LNCaP clone FGC (cell line): ENCODE measurements around the gene PGM1.

ENCODE experiments used
- DNase-seq: peaks from one replicate; pipeline ENCODE4 v3.0.0-alpha.2; 2011; ENCODE audit warnings: low read depth
- H3K4me3 ChIP-seq: 2 replicates; pipeline ENCODE4 v1.5.1; 2011; ENCODE audit warnings: mild to moderate bottlenecking, low read depth, low read length, control low read depth
- CTCF ChIP-seq: IDR thresholded peaks from 2 replicates; pipeline ENCODE4 v1.5.1; 2012; ENCODE audit warnings: mild to moderate bottlenecking; ENCODE audit not compliant: control insufficient read depth, insufficient read depth; ENCODE audit errors: extremely low read depth

The PGM1 gene

GRCh38 chr1:63630238-63630637 lies 37.0 kb downstream of the PGM1 start:
- TF ChIP-seq CTCF = no peak
- H3K4me3 ChIP-seq = no peak overlapping the region
- no peak for DNase-seq

GRCh38 chr1:63630666-63631065 lies 37.5 kb downstream of the PGM1 start:
- no peak overlapping the region for H3K4me3 ChIP-seq
- no peak for TF ChIP-seq CTCF
- no peak for DNase-seq

DNA sequence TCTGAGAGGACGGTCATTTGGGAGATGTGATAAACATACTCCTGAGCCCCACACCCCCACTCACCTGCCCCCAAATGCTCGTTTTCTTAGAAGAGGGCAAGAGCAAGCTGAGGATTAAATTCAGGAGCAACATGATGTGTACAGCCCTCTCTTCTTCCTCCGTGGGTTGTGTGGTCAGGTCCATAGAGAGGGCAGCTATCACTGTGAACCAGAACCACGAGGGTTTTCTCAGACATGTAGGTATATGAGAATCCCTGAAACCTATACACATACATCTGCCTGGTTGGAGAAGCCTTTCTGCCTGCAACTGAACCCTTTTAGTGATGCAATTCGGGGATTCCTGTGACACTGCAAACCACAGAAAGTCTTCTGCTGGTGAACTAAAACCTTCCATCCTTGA lies 38.9 kb downstream of the PGM1 start:
- H3K4me3 ChIP-seq = no peak overlapping the region
- TF ChIP-seq CTCF = no peak
- DNase-seq = no peak

DNA sequence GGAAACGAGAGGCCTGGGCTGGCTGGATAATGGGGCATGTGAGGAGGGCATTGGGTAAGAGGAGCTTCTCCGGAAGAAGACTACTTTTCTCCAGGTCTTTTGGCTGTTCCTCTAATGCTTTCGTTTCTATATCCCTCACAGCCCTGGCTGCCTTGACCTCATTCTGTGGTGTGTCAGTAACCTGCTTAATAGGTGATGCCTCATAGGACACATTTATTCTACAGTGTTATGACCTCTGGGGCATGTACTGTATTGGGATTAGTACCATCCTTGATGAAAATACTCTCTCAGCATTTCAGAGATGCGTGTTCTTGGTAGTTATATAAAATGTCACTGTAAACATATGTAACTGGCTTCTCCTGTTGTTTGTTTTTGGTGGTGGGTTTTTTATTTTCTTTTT lies 40.1 kb downstream of the PGM1 start:
- TF ChIP-seq CTCF = no peak
- no peak for DNase-seq
- no peak overlapping the region for H3K4me3 ChIP-seq

DNA sequence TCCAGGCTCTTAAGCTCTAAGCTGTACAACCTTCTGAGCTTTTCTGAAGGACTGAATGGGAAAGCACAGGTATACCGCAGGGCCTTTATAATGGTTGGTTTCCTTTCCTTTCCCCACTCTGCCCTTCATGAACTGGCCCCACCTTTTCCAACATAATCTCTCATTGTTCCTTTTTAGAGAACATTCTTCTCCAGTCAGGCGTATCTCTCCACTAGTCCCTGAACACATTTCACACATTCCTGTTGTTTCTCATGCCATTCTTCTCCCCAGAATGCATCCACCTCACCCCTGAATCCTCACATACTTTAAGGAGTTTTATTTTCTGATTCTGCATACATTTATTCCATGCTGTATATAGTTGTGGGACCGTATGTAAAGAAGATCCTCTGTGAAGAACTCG lies 41.3 kb downstream of the PGM1 start:
- H3K4me3 ChIP-seq = no peak overlapping the region
- no peak for DNase-seq
- no peak for TF ChIP-seq CTCF

GRCh38 chr1:63635681-63636080 lies 42.5 kb downstream of the PGM1 start:
- no peak overlapping the region for H3K4me3 ChIP-seq
- TF ChIP-seq CTCF = no peak
- no peak for DNase-seq

- TF ChIP-seq CTCF = no peak
- DNase-seq = no peak
- H3K4me3 ChIP-seq = no peak overlapping the region
Measured at GRCh38 chr1:63636192-63637105, 43.2 kb downstream of the PGM1 start.
